GM18526 (cell line): ENCODE data around the gene PDCD1LG2.

Experiments
- POLR2A ChIP-seq: IDR thresholded peaks from 3 replicates; pipeline ENCODE4 v1.6.1; 2011; ENCODE audit not compliant: insufficient read length; ENCODE audit errors: extremely low read depth

Gene PDCD1LG2

DNA sequence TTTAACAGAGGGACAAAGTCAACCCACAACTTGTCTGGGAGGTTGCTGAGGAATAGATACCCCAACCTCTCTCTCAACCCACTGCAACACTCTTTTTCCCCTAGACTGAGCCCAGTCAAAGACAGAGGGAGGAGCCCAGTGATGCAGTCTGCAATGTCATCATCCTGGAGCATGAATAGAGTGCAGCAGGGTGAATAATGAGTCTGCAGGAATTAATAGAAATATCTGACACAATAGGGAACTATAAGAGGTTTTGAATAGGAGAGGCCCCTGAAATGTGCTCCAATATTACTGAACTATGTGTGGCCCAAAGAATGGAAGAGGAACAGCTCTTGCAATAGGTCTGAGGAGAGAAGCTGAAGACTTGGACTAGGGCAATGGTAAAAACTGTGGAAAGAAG lies 59.1 kb downstream of the PDCD1LG2 start:
- TF ChIP-seq POLR2A: no peak

DNA sequence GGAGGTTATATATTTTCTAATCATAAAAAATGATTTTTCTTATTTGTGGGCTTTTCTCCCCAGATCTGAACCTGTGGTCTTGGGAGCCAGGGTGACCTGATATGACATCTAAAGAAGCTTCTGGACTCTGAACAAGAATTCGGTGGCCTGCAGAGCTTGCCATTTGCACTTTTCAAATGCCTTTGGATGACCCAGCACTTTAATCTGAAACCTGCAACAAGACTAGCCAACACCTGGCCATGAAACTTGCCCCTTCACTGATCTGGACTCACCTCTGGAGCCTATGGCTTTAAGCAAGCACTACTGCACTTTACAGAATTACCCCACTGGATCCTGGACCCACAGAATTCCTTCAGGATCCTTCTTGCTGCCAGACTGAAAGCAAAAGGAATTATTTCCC lies 59.6 kb downstream of the PDCD1LG2 start:
- TF ChIP-seq POLR2A: no peak

DNA sequence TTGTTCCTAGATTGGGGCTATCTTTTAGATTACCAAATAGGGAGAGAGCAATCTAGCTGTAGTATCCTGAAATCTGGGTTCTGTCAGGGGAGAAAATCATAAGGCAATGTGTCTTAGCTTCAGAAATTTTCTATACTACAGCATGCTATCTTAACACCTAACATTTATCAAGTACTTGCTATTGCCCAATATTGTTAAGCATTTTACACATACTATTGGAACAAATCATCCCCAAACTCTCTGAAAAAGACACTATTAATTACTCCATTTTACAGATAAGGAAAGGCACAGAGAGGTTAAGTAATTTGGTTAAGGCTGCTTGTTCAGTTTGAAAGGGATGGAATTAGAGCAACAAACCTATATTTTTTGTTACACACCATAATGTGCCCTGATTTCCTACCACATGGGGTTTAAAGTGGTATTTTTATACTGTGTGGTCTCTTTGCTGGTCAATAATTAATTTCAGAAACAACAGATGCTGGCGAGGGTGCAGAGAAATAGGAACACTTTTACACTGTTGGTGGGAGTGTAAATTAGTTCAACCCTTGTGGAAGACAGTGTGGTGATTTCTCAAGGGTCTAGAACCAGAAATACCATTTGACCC lies 61.4 kb downstream of the PDCD1LG2 start:
- no peak for TF ChIP-seq POLR2A

DNA sequence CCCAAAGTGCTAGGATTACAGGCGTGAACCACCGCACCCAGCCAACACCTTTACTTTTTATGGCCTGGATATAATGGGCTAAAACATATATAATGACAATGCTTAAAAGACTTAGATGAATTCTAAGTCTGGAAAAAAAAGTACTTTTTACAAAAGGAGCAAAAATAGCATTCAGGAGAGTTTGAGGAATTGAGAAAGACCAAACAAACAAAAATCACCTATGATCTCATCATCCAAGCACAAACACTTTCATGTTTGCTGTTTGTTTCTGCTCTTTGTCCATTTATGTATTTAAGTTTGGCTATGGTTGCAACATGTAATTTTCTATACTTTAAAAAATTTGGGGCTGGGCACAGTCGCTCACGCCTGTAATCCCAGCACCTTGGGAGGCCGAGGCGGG lies 63.8 kb downstream of the PDCD1LG2 start:
- no peak for TF ChIP-seq POLR2A

DNA sequence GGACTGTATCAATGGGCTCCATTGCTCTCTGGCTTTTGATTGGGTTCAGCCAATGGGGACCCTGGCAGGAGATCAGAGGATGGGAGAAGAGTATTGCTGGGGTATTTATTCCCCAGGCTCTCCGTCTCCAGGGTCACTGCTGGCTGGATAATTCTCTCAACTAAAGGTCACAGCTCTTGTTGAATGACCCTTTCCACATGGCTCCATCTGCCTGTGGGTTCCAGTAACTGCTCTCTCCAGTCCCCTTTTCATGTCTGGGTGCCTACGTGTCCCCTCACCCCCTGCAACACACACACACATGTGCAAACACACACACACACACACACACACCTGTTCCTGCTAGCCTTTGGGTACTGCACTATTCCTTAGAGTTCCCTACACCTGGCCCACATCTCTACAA lies 64.7 kb downstream of the PDCD1LG2 start:
- TF ChIP-seq POLR2A: no peak

DNA sequence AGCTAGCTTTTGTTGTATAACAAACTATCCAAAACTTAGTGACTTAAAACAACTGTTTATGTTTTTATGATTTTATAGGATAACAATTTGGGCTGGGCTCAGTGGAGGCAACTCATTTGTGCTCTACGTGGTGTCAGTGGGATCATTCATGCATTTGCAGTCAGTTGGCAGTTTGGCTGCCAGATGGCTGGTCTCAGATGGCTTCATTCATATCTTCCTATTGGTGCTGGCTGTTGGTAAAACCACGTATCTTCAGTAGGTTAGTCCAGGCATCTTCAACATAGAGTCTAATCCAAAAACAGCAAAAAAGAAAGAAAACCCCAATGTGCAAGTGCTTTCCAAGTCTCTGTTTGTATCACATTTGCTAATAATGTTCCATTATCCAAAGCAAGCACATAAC lies 66.9 kb downstream of the PDCD1LG2 start:
- no peak for TF ChIP-seq POLR2A

DNA sequence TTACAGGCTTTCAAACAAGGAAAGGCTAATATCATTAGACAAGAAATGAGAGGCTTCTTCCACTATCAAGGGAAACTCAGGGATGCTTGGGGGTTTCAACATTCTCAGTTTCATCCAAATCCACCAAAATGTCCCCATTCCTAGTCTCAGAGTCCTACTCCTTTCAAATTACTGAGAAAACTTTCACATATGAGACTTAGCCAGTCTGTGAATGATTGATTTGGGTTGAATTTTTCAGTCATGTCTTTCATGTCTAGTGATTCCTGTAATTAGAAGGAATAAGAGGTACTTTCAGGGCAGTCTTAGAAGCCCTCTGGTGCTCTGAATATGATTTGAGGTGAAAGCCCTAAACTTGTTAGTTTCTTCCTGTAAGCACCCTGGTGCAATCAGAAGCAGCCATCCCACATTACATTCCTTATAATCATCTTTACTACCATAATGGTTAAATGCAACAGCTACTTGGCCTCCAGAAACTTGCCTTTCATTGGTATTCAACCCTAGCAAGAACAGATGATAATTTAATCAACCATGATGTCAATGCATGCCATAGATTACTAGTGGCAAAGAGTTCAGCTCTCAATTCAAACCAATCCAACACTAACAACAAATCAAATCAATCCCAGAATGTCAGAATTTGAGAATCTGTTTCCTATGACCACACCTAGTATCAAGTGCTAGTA lies 67.8 kb downstream of the PDCD1LG2 start:
- TF ChIP-seq POLR2A: no peak

DNA sequence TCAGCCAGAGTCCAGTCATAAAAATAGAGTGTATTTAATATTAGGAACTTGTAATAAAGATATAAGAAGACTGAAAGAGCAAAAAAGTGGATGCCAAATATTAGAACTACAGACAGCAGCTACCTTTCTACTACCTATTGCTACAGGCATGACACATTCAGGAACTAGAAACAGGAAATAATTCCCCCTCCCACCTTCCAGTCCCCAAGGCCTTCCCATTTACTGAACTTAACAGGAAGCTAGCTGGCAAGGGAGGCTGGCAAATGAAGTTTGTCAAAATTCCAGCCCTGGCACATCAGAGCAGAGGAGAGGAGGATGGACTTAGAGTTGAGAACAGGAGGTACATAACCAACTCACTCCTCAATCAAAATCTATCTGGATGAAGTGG lies 68.4 kb downstream of the PDCD1LG2 start:
- TF ChIP-seq POLR2A: no peak

DNA sequence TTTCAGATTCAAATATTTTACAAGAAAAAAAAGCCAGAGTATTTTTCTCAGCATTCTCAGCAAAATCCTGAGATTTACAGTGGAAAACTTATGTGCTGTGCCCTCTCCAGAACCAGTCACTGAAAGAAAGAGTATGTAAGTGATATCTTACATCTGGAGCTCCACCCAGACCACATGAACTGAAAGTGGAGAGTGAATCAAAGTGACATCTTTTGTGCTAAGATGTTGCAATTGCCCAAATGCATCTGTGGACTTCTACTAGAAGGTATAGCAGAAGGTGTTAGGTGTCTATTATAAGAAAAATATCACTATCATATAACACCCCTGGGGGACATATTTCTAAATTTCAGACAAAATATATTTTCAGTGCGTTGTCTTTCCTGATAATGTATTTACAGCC lies 69.5 kb downstream of the PDCD1LG2 start:
- no peak for TF ChIP-seq POLR2A

DNA sequence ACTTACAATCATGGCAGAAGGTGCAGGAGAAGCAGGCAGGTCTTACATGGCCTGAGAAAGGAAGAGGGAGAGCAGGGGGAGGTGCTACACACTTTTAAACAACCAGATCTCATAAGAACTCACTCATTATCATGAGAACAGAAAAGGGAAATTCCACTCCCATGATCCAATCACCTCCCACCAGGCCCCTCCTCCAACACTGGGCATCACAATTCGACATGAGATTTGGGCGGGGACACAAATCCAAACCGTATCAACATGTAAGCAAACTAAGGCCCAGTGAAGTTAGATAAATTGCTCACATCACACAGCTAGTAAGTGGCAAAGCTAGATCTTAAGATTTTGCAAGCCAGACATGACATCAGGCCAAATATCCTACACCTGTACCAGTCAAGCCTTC lies 70.3 kb downstream of the PDCD1LG2 start:
- no peak for TF ChIP-seq POLR2A

DNA sequence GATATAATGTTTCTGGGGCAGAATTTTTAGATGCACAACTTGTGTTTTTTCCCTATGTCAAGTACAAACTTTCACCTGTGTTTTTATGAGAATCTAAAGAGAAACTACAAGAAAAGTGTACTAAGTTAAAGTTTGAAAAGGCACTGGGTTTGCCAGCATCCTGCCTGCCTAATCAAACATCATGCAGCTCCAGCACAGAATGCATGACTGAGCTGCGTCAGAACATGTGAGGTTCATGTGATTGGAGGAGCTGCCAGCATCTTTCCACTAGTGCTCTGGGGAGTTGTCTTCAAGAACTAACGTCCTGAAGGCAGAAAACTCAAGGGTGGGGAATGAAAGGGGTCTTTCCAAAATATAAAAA lies 72.5 kb downstream of the PDCD1LG2 start:
- no peak for TF ChIP-seq POLR2A

DNA sequence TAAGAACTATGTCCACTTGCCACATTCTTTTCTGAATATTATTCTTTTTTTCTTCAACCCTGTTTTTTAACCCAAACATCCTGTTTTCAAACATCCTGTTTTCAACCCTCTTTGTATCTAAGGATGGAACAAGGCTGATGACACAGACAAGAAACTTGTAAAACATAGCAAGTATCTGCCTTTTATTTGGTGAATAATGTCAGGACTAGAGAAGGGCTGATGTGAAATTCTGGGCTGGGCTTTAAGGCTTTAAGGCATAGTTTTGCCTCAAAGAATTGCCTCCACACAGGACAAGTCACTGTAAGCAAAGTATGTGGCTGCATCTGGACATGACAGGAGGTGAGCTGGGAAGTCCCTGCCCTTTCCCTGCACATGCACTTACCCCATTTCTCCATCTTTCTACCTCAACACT lies 76.1 kb downstream of the PDCD1LG2 start:
- peak; percentile 32 for TF ChIP-seq POLR2A

DNA sequence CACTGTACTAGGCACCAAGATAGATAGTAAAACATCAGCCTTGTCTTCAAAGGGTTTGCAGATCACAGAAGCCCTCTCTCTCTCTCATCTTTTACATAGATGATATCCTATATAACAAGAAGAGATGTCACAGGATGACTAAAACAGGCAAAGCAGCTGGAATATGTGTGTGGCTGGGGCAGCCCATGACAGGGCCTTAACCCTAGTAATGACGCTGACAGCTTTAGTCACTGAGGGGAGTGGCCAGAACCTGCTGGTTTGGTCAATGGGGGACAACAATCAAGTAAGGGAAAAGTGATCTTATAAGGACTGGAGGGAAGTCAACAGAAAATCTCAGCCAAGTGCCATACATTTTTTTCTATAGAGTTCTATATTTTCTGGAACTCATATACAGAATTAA lies 76.7 kb downstream of the PDCD1LG2 start:
- TF ChIP-seq POLR2A: no peak

DNA sequence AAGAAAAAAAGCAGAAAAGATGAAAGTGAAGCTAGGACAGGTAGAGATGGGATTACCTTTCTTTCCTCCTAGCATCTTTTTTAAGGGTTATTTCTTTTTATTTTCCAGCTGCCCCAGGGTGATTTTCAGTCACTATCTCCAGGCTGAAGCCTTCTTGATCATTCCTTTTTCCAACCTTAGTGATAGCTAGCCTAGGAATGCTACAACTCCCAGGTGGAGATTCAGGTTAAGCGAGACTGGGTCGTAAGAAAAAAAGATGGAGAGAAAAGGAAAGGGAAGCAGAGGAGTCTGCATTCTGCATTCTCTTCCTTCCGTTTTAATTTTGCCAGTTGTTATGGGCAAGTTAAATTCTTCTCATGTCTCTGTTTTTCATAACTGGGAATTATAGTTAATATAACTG lies 81.9 kb downstream of the PDCD1LG2 start:
- no peak for TF ChIP-seq POLR2A

DNA sequence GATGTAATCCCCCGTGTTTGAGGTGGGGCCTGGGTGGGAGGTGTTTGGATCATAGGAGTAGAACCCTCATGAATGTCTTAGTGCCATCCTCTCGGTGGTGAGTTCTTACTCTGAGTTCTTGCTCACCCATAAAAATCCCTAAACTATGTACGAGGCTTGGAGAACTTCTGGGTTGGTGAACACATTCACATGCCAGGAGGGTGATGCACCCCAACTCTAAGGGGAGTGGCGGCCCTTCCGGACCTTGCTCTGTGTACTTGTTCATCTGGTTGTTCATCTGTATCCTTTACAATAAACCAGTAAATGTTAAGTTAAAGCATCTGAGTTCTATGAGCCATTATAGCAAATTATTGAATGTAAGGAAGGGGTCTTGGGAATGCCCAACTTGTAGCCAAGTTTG lies 82.6 kb downstream of the PDCD1LG2 start:
- TF ChIP-seq POLR2A: no peak

DNA sequence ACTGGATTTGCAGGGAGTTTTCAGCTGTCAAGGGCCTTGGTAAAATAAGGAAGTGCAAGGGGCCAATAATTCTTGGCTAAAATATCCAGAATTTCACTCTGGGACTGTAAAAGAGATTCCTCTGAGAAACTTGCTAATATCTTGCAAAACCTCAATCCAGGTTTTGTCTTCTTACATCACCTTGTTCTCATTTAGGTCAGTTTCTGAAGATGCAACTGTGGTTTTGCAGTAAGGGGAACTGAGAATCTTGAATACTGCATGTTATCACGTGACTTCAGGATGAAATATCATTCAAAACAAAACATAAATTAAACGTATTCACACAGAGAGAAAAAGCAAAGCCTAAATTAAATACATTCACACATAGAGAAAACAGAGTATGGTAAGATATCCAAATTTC lies 83.6 kb downstream of the PDCD1LG2 start:
- TF ChIP-seq POLR2A: no peak

DNA sequence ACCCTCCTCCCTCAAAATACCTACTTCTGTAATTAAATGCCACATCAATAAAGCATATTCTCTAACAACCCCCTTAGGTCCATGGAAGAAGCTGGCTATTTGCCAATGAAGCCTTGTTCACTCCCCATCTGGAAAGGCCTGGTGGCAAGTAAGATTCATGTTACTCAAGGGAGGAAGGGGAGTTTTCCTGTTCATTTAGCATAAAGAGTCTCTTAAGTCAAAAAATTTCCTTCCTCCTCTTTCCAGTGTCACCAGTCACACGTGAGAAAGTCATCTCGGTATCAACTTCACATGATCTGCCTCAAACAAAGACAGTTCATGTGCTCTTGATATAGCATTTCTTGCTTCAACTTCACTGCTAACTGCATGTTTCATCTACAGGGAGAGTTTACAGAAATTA lies 85.8 kb downstream of the PDCD1LG2 start:
- no peak for TF ChIP-seq POLR2A

DNA sequence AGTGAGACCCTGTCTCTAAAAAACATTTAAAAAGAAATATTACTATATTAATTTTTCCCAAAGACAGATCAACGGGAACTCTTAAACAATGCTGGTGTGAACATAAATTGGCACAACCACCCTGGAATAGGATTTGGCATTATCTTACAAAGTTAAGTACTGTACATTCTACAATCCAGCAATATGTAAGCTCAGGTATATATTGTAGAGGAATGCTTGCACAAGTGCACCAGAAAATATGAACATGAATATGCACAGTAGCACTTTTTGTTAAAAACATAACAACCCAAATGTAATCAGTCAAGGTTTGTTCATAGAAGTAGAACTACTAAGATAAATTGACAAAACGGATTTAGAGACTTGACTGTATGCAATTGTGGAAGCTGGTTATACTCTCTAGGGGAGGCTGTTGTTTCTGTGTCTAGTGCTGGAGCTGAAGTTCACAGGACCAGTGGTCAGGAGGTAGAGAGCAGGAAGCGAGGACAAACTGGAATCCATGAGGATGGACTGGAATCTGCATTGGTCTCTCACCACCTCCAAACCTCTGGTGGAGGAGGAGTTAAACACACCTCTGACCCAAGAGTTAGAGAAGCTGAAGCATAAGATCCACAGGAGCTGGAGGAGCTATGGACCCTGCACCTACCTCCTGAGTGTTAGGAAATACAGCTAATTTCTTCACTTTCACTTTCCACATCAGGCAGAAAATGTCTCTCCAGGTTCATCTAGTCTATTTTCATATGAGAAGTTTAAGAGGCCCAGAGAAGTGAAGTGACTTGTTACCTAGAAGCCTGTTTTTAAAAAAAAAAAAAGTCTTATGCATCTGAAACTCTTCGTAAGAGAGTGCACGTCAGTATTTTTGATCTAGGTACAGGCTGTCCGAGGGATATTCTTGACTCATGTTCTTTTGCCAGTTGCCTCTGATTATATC lies 98.2 kb downstream of the PDCD1LG2 start:
- no peak for TF ChIP-seq POLR2A
